ENCODE measurements around the gene ALG8.
A peak's percentile ranks its signal among the peaks of the same experiment; 100 is the strongest.
"Not testable (repeated sequence)": the region's sequence is repeated elsewhere in the genome, so short reads cannot be mapped to it uniquely, and the experiment has no call there.

ALG8 gene

GRCh38 chr11:78071717-78072116, 67.7 kb downstream of the ALG8 start:
- DNase-seq (ENCODE audit: low read depth in 2 of 2) = no peak

DNA sequence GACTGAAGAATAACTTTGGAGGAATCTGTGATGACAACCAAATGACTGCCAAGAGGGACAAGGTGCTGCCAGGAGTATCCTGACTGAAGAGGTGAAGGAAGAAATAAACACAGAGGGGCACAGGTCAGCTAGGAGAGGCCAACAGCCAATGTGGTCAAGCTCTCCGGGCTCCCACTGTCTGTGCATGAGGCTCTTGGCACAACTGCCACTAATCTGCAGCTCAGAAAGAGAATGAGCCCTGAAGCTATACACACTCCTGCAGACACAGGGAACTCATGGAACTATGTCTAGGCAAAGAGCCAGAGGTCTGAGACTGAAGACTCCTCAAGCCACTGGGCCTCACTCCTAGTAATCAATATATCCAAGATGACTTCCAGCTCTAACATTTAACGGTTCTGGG, 68.8 kb downstream of the ALG8 start:
- no peak for DNase-seq (ENCODE audit: low read depth in 2 of 2)

- no peak for DNase-seq (ENCODE audit: low read depth in 2 of 2)
These were observed 70.0 kb downstream of the ALG8 start for GRCh38 chr11:78069465-78069864.

DNA sequence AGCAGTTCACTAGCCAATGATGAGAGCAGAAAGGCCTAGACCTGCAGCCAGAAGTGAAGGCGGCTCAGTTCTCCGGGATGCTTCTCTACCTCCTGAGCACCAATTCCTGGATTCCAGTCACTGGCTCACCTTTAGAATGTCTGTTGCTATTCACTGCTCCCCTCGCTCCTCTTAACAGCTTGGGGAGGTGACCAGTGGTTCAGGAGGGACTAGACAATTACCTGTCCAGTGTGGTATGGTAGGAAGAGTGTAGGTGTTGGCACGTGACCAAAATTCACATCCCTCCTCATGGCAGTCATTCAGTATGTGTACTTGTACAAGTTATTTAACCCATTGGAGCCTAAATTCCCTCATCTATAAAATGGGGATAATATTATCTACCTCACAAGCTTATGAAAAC, 71.7 kb downstream of the ALG8 start:
- DNase-seq (ENCODE audit: low read depth in 2 of 2) = no peak

GRCh38 chr11:78066471-78066870, 73.0 kb downstream of the ALG8 start:
- no peak for DNase-seq (ENCODE audit: low read depth in 2 of 2)

DNA sequence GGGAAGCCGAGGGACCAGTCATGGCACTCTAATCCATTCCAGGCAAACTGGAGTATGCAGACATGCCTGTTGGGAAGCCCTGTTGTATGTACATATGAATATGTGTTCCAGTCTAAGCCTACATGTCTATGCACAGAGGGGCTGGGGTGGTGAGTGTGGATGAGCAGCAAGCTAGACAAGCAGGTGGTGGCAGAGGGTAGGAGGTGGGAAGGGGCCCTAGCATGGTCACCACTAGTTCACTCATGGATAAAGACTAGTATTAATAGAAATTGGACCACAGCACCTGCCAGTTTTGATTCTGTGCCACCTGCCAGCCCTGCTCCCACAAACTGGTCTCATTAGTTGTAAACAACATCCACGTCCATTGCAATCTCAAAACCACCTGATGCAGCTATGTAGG, 74.2 kb downstream of the ALG8 start:
- DNase-seq (ENCODE audit: low read depth in 2 of 2) = no peak

DNA sequence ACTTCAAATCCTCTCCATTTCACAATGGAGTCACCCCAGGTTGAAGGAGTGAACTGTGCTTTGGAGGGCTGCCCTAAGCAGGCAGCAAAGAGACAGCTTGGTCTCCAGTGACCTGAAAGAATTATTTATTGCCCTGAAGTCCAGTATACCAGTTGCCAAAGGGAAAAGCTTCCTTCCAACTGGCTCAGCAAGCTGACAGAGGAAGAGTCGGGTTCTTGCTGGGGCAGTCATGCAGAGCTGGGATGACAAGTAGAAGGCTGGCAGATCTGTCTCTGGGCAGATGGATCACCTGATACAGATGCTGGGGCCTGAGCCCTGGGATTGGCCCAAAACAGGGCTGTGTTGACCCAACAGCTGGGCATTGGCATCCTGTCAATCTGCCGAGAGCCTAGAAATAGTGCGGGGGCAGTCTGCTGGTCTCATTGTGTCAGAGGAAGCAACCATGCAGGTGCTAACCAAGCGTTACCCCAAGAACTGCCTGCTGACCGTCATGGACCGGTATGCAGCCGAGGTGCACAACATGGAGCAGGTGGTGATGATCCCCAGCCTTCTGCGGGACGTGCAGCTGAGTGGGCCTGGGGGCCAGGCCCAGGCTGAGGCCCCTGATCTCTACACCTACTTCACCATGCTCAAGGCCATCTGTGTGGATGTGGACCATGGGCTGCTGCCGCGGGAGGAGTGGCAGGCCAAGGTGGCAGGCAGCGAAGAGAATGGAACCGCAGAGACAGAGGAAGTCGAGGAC, 75.8 kb downstream of the ALG8 start, which contains the start of gene THRSP:
Gene THRSP (plus strand): TSS at position 422 of the 742 bp plus-strand sequence. CDS start 21 bp downstream, at position 443.
- DNase-seq (ENCODE audit: low read depth in 2 of 2) = no peak

- DNase-seq (ENCODE audit: low read depth in 2 of 2) = no peak
These were observed 76.8 kb downstream of the ALG8 start for GRCh38 chr11:78062671-78063070.

GRCh38 chr11:78061921-78062311, 77.5 kb downstream of the ALG8 start:
- no peak for DNase-seq (ENCODE audit: low read depth in 2 of 2)

- no peak for DNase-seq (ENCODE audit: low read depth in 2 of 2)
These were observed 78.1 kb downstream of the ALG8 start for GRCh38 chr11:78061088-78061920.

DNA sequence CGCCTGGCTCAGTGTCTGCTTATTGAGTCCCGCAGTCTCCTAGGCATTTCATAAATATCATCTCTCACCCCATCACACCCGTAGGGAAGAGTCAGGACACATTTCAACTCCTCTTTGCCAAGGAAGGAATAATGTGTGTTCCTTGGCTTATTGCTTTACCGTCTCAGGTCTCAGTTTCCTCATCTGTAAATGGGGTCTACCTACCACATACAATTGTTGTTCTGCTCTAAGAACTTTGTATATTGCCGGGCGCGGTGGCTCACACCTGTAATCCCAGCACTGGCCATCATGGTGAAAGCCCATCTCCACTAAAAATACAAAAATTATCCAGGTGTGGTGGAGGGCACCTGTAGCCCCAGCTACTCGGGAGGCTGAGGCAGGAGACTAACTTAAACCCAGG, 78.9 kb downstream of the ALG8 start:
- no peak for DNase-seq (ENCODE audit: low read depth in 2 of 2)

DNA sequence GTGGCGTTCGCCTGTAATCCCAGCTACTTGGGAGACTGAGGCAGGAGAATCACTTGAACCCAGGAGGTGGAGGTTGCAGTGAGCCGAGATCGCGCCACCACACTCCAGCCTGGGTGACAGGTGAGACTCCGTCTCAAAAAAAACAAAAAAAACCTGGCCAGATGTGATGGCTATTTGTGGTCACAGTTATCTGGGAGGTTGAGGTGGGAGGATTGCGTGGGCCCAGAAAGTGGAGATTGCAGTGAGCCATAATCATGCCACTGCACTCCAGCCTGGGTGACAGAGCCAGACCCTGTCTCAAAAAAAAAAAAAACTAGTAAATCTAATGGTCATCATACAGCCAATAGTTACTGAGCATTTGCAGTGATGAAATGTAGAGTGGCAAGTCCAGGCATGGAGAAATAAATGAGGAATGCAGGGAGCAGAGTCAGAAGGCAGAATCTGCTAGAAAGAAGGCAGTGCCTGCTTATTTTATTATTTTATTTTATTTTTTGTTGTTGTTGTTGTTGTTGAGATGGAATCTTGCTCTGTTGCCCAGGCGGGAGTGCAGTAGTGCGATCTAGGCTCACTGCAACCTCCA, 79.6 kb downstream of the ALG8 start:
- not testable (repeated sequence) for DNase-seq (ENCODE audit: low read depth in 2 of 2)

DNA sequence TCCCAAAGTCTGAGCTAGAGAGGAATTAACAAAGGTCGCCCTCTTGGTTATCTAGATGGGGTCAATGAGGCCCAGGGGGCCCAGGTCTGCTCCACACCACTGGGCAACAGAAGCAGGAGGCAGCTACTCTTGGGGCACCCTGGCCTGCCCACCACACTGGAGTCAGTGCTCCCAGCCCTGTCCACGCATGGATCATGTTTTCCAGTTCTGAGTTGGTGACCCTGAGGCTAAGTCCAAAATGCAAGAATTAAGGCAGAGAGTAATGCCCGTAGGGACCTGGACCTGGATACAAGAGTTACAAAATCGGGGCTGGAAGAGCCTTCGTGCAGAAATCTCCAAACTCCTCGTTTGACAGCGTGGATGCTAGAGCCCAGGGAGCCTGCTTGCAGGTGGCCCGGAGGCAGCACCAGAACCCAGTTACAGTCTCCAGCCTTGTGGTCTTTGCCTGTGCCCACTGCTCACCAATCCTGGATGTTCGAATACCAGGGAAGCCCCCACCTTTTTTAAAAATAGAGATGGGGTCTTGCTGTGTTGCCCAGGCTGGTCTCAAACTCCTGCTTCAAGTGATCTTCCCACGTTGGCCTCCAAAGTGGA, 81.9 kb downstream of the ALG8 start:
- DNase-seq (ENCODE audit: low read depth in 2 of 2) = no peak

DNA sequence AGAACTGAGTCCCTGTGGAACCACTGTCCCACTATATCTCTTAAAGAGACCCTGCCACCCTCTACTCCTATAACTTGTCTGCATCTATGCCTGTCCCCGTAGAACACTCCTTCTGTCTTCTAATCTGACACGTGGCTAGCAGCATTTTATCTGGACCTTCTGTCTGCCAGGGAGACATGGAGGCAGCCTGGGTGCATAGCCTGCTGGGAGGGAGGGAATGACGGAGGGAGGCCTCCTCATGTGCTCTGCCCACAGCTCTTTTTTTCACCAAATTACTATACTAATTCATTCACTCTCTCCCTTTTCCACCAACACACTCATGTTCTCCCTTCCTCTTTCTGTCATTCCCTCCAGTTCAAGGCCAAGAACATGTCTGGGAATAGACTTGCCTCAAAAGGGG, 83.3 kb downstream of the ALG8 start:
- no peak for DNase-seq (ENCODE audit: low read depth in 2 of 2)

GRCh38 chr11:78054971-78055370, 84.5 kb downstream of the ALG8 start:
- DNase-seq (ENCODE audit: low read depth in 2 of 2) = no peak

DNA sequence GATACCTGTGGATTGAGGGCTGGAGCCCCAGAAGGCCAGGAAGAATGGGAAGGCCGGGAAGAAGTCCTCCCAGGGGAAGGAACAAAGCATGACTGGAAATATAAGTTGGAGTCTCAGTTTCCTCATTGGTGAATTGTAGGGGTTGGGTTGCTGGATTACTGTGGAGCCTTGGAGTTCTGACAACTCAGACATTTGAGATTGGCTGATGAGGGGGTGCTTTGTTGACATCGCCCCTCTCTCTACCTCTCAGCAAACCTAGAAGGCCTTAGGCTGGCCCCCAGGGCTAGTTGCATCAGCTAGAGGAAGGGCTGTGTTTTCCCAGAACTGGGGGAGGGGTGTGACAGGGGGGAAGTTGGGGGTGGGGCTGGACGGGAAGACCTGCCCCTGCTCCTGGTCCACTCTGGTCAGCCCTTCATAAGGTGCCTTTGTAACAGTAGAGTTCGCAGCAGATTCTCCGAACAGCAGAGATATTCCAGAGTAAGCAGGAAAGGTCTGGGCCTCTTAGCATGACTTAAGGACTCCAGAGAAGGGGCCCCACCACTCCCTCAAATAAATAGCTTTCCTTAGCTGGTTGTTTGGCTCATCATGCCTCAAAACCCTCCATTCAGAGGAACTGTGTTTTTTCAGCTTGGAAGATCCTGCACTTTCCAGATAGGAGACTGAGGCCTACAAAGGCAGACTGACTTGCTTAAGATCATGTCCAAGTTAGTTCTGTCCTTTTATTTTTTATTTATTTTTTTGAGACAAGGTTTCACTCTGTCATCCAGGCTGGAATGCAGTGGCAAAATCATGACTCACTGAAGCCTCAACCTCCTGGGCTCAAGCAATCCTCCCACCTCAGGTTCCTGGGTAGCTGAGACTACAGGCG, 88.2 kb downstream of the ALG8 start:
- DNase-seq (ENCODE audit: low read depth in 2 of 2) = peak; percentile 19 to 25

Data from fibroblast of skin of left biceps (primary cell).